HEK293 (cell line): ENCODE measurements around the gene FICD.

Experiments
- CTCF ChIP-seq: fragments of 450-650 bp; formaldehyde crosslinking; IDR thresholded peaks from 2 replicates; pipeline ENCODE4 v1.5.1; 2016; ENCODE audit warnings: missing biosample characterization, missing genetic modification characterization
- GLI4 ChIP-seq: fragments of 450-650 bp; formaldehyde crosslinking; IDR thresholded peaks from 2 replicates; pipeline ENCODE4 v1.5.1; 2016; ENCODE audit warnings: missing biosample characterization, missing genetic modification characterization
- YY1 ChIP-seq: fragments of 450-650 bp; formaldehyde crosslinking; IDR thresholded peaks from 2 replicates; pipeline ENCODE4 v1.5.1; 2018; ENCODE audit warnings: missing biosample characterization, missing genetic modification characterization
- ZNF121 ChIP-seq: fragments of 450-650 bp; formaldehyde crosslinking; IDR thresholded peaks from 2 replicates; pipeline ENCODE4 v1.5.1; 2016; ENCODE audit warnings: missing biosample characterization, missing genetic modification characterization
- ZNF18 ChIP-seq: fragments of 450-650 bp; formaldehyde crosslinking; IDR thresholded peaks from 2 replicates; pipeline ENCODE4 v1.5.1; 2016; ENCODE audit warnings: missing biosample characterization, missing genetic modification characterization
- ZSCAN16 ChIP-seq: fragments of 450-650 bp; formaldehyde crosslinking; IDR thresholded peaks from 2 replicates; pipeline ENCODE4 v1.5.1; 2016; ENCODE audit warnings: missing biosample characterization, missing genetic modification characterization

GRCh38 chr12:108563136-108563803 is 48.2 kb downstream of the FICD start:
- no peak for TF ChIP-seq ZSCAN16 (tag by site-specific recombination)
- no peak for TF ChIP-seq GLI4 (tag by site-specific recombination)
- TF ChIP-seq ZNF121, result no peak
- TF ChIP-seq ZNF18, result no peak
- TF ChIP-seq CTCF (tag by site-specific recombination), result peak; percentile 80
- no peak for TF ChIP-seq YY1 (tag by site-specific recombination)
